ENCODE data around the gene CDH3. TPM values are rescaled to one million over a fixed set of nuclear protein-coding genes. Genes with fewer than 3 reads are reported as not detected.

CDH3 gene
- total and polyA plus RNA-seq, 2 of the 13 experiments (the other 11 are each of a cell fraction or from before 2014, with no cell fraction given), result 0.11 TPM; not detected in 1

DNA sequence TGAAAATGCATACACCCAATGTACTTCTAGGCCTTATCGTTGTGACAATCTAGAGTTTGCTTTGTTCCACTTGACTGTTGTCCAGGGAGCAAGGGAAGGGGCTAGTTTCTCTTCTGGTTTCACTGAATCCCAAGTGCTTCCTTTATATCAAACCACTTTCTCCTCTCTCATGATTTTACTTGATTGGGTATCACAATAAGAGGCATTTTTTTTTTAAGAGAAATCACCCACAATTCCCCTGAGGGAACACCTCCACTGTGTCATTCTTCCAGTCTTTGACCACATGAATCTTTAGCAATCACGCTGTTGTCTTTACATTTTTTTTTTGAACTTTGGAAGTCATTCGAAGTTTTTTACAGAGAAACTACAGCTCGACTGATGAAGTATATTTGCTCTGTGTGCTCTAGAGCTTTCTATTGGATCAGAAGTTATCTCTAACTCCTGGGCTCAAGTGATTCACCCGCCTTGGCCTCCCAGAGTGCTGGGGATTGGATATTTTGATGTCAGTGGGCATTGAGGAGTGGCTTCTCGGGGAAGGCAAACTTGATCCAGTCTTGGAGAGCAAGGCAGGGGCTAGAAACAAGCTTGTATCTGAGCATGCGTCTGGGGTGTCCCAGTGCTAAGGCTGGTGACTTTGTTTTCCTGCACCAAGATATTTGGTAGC, 95.0 kb downstream of the CDH3 start (continued):
- TF ChIP-seq ZNF841 (CRISPR knock-in tag; IDR thresholded peaks at IDR 0.05; ENCODE audit: borderline replicate concordance) (no peak), ZFP41 (CRISPR knock-in tag; IDR thresholded peaks at IDR 0.05; ENCODE audit: borderline replicate concordance) (no peak), ZNF773 (CRISPR knock-in tag; IDR thresholded peaks at IDR 0.05; ENCODE audit: borderline replicate concordance) (no peak), MED8 (CRISPR knock-in tag; IDR thresholded peaks at IDR 0.05; ENCODE audit: insufficient replicate concordance) (peak; percentile 50), ATF7-NPFF (CRISPR knock-in tag; IDR thresholded peaks at IDR 0.05; ENCODE audit: low read depth) (no peak), ZNF441 (CRISPR knock-in tag; IDR thresholded peaks at IDR 0.05; ENCODE audit: borderline replicate concordance) (no peak), ZNF598 (CRISPR knock-in tag; IDR thresholded peaks at IDR 0.05; ENCODE audit: borderline replicate concordance) (no peak)

DNA sequence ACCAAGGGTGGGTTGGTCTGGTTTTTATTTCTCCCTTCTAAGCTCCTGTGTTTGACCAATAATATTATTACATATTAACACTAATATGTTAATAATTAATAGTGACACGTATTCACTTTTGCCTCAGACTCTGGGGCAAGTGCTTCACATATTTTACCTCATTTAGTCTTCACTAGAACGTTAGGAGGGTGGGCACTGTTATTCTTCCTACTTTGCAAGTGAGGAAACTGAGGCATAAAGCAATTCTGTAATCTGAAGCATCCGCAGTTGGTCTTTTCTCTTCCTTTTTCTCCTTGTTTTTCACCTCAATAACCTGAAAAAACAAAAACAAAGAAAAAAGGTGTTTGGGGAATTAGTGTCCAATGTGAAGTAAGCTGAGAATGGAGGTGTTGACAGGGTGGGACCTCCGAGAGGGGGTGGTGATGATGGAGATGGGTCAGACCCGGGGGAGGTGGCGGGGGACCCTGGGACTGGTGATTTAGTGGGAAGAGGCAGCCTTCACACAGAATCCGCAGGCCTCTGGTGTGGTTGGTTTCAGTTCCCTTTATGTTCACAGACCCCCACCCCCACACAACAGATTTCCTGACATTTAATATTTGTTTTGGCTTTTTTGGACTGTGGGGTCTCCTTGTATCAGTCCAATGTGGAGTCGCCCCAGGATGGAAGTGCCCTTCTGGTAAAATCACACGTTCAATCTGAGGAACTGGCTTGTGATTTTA, 95.7 kb downstream of the CDH3 start:
- Histone ChIP-seq H3K4me3 (replicated peaks in 1 of 3; ENCODE audit: insufficient read depth in 1 of 3, low read depth in 2 of 3, low read length in 3 of 3) (peak overlapping the region in 2 of 3 experiments; percentile 5 to 42; a peak in 3 of 6 replicates), H3K36me3 (replicated peaks in 1 of 2; ENCODE audit: control insufficient read depth in 1 of 2, insufficient read depth in 2 of 2, low read length in 2 of 2) (no peaks in the 10 kb centered on the region), H3K79me2 (ENCODE audit: insufficient read depth, low read length) (no peaks in the 10 kb centered on the region), H3K9me3 (ENCODE audit: low read length) (no peaks in the 10 kb centered on the region), H2AFZ (ENCODE audit: low read length) (no peak overlapping the region), H3K9ac (ENCODE audit: insufficient read depth, low read depth, low read length) (peak overlapping the region; percentile 61), H3K27me3 (ENCODE audit: control insufficient read depth in 1 of 2, insufficient read depth in 2 of 2, low read length in 2 of 2) (peaks cover 1 to 26% of the 10 kb centered on the region in 2 experiments; a peak in 3 of 5 replicates), H3K27ac (ENCODE audit: extremely low read length, insufficient read depth, low read length) (peak overlapping the region; percentile 90), H4K20me1 (ENCODE audit: insufficient read depth, low read length) (no peaks in the 10 kb centered on the region), H3K4me1 (ENCODE audit: insufficient read depth, low read length) (peaks cover 91% of the 10 kb centered on the region), H3K4me2 (ENCODE audit: low read depth, low read length) (peak overlapping the region; percentile 80)
- ChIA-PET CTCF (ENCODE audit: low intra/inter-chr PET ratio, low total read pairs) (no interaction called here), POLR2A (interaction anchor here (0.8 to 7.0 kb wide), 14 partner anchors 8 to 213 kb away, joined by 3 to 134 read pairs (median 5); no protein-coding TSS in a partner anchor)
- in situ Hi-C loops (cut with HindIII; ENCODE audit: extremely low pct_ligation_motif_present, low pct_unique_long_range_greater_than_20kb) (loop anchor here (5.0 kb wide), 1 partner anchor 52 kb away; no protein-coding TSS in a partner anchor), intact Hi-C loops (cut with micrococcal nuclease; ENCODE audit: unreplicated experiment) (no loop called here)
- WGBS (ENCODE audit: low lambda C conversion rate), result 40% methylated on average over 9 of the region's 9 CpGs
- TSS peak; percentile 89 for BruUV-seq (replicated peaks)
- ATAC-seq (no peak), DNase-seq (ENCODE audit: low spot score) (no peak), FAIRE-seq (no peak)
- TF ChIP-seq KDM4B (CRISPR knock-in tag; IDR thresholded peaks at IDR 0.05), result peak; percentile 47
- TF ChIP-seq, protein P1, sequence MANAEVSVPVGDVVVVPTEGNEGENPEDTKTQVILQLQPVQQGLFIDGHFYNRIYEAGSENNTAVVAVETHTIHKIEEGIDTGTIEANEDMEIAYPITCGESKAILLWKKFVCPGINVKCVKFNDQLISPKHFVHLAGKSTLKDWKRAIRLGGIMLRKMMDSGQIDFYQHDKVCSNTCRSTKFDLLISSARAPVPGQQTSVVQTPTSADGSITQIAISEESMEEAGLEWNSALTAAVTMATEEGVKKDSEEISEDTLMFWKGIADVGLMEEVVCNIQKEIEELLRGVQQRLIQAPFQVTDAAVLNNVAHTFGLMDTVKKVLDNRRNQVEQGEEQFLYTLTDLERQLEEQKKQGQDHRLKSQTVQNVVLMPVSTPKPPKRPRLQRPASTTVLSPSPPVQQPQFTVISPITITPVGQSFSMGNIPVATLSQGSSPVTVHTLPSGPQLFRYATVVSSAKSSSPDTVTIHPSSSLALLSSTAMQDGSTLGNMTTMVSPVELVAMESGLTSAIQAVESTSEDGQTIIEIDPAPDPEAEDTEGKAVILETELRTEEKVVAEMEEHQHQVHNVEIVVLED (CRISPR knock-in tag; IDR thresholded peaks at IDR 0.05; ENCODE audit: borderline replicate concordance), result no peak
- TF ChIP-seq TEAD3 (CRISPR knock-in tag; optimal IDR thresholded peaks at IDR 0.05; ENCODE audit: borderline replicate concordance), result peak; percentile 1
- 0 out of 2 replicates have a peak, but pooled peaks have one; percentile 47 for TF ChIP-seq KLF12 (CRISPR knock-in tag; IDR thresholded peaks at IDR 0.05; ENCODE audit: borderline replicate concordance)
- no peak for TF ChIP-seq TOPORS (CRISPR knock-in tag; IDR thresholded peaks at IDR 0.05)
- TF ChIP-seq NCOA2 (CRISPR knock-in tag; IDR thresholded peaks at IDR 0.05), result 0 out of 2 replicates have a peak, but pooled peaks have one; percentile 7
- TF ChIP-seq NONO (IDR thresholded peaks at IDR 0.05), result no peak
- TF ChIP-seq NONO (CRISPR knock-in tag; conservative IDR thresholded peaks at IDR 0.05), result 0 out of 2 replicates have a peak, but pooled peaks have one; percentile 12
- peak; percentile 7 to 72; a peak in 1 of 4 replicates for TF ChIP-seq POLR2A (IDR thresholded peaks at IDR 0.05; ENCODE audit: insufficient read depth in 1 of 2, low read depth in 2 of 2, low read length in 2 of 2)
- TF ChIP-seq NR2F6 (IDR thresholded peaks at IDR 0.05), result no peak
- peak; percentile 2; the same call in 1 of the 2 replicates for TF ChIP-seq NR2F6 (CRISPR knock-in tag; IDR thresholded peaks at IDR 0.05)
- peak; percentile 31; the same call in 1 of the 2 replicates for TF ChIP-seq ZNF557 (CRISPR knock-in tag; IDR thresholded peaks at IDR 0.05)
- 0 out of 2 replicates have a peak, but pooled peaks have one; percentile 11 for TF ChIP-seq ZFY (CRISPR knock-in tag; IDR thresholded peaks at IDR 0.05)
- TF ChIP-seq RFXANK (CRISPR knock-in tag; IDR thresholded peaks at IDR 0.05), result no peak
- TF ChIP-seq, protein P2, sequence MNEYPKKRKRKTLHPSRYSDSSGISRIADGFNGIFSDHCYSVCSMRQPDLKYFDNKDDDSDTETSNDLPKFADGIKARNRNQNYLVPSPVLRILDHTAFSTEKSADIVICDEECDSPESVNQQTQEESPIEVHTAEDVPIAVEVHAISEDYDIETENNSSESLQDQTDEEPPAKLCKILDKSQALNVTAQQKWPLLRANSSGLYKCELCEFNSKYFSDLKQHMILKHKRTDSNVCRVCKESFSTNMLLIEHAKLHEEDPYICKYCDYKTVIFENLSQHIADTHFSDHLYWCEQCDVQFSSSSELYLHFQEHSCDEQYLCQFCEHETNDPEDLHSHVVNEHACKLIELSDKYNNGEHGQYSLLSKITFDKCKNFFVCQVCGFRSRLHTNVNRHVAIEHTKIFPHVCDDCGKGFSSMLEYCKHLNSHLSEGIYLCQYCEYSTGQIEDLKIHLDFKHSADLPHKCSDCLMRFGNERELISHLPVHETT (CRISPR knock-in tag; conservative IDR thresholded peaks at IDR 0.05), result no peak
